GM06990 (cell line): ENCODE results near the gene FANCB.

Experiments used
- DNase-seq: peaks from one replicate; pipeline ENCODE4 v3.0.0-alpha.2; 2011; ENCODE audit not compliant: insufficient read length; ENCODE audit errors: extremely low read depth
- H3K27me3 ChIP-seq: replicated peaks from 2 replicates; pipeline ENCODE4 v1.6.0; 2011; ENCODE audit warnings: low read length; ENCODE audit not compliant: control insufficient read depth, insufficient read depth
- H3K36me3 ChIP-seq: 2 replicates; pipeline ENCODE4 v1.5.1; 2011; ENCODE audit warnings: low read length; ENCODE audit not compliant: control insufficient read depth, insufficient read depth
- H3K4me3 ChIP-seq: replicated peaks from 2 replicates; pipeline ENCODE4 v1.5.1; 2011; ENCODE audit warnings: low read depth, mild to moderate bottlenecking, control low read depth, low read length
- TF ChIP-seq, protein P1 (sequence below): IDR thresholded peaks from 2 replicates; pipeline ENCODE4 v1.5.1; 2011; ENCODE audit warnings: low read length, control low read depth, mild to moderate bottlenecking, inconsistent platforms; ENCODE audit not compliant: insufficient read depth, poor library complexity, severe bottlenecking

Gene FANCB

GRCh38 chrX:14896273-14896672, 23.4 kb upstream of the FANCB start:
- Histone ChIP-seq H3K36me3 (no peaks in the 10 kb centered on the region), H3K27me3 (no peaks in the 10 kb centered on the region), H3K4me3 (no peak overlapping the region)
- TF ChIP-seq, protein P1, sequence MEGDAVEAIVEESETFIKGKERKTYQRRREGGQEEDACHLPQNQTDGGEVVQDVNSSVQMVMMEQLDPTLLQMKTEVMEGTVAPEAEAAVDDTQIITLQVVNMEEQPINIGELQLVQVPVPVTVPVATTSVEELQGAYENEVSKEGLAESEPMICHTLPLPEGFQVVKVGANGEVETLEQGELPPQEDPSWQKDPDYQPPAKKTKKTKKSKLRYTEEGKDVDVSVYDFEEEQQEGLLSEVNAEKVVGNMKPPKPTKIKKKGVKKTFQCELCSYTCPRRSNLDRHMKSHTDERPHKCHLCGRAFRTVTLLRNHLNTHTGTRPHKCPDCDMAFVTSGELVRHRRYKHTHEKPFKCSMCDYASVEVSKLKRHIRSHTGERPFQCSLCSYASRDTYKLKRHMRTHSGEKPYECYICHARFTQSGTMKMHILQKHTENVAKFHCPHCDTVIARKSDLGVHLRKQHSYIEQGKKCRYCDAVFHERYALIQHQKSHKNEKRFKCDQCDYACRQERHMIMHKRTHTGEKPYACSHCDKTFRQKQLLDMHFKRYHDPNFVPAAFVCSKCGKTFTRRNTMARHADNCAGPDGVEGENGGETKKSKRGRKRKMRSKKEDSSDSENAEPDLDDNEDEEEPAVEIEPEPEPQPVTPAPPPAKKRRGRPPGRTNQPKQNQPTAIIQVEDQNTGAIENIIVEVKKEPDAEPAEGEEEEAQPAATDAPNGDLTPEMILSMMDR = no peak
- no peak for DNase-seq

- TF ChIP-seq, protein P1 = no peak
- DNase-seq = no peak
These were observed 13.4 kb upstream of the FANCB start for GRCh38 chrX:14886252-14886651.

DNA sequence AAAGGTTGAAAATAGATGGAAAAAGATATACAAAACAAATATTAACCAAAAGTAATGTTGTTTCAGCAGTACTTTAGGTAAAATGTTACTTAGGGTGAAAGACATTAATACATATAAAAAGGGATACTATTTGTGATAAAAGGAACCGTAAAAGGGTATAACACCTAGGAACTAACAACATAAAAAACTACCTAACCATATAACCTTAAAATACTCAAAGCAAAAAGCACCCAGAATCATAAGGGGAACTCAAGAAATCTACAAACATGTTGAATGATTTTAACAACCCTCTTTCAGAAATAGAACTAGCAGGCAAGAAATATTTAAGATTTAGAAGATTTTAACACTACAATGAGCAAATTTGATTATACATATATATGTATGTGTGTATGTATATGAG, 11.8 kb upstream of the FANCB start:
- no peaks in the 10 kb centered on the region for H3K36me3 ChIP-seq
- TF ChIP-seq, protein P1 = no peak
- DNase-seq = no peak
- H3K4me3 ChIP-seq = no peak overlapping the region
- no peaks in the 10 kb centered on the region for H3K27me3 ChIP-seq

More at GRCh38 chrX:14886252-14886651, 13.4 kb upstream of the FANCB start:
- no peak overlapping the region for H3K4me3 ChIP-seq
- no peaks in the 10 kb centered on the region for H3K27me3 ChIP-seq
- no peaks in the 10 kb centered on the region for H3K36me3 ChIP-seq

- Histone ChIP-seq H3K27me3 (no peaks in the 10 kb centered on the region), H3K36me3 (no peaks in the 10 kb centered on the region), H3K4me3 (no peak overlapping the region)
- TF ChIP-seq, protein P1 = no peak
- DNase-seq = no peak
These were observed 11.0 kb upstream of the FANCB start for GRCh38 chrX:14883826-14884225.

DNA sequence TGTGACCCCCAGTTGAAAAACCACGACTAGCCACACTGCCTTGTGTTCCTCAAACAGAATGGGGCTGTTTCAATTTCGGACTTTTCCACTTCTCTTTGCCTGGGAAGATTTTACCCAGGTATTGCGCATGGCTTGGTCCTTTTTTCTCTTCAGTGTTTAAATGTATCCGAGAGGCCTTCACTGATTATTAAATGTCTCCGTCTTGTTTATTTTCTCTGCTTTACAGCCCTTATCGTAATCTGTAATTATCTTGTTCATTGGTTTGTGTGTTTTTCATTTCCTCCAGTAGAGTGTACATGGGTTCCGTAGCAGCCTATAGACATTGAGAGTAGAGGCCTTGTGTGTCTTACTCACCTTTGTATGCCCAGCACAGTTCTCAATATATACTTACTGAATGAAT, 2.8 kb upstream of the FANCB start:
- no peak overlapping the region for H3K4me3 ChIP-seq
- TF ChIP-seq, protein P1 = no peak
- H3K27me3 ChIP-seq = no peaks in the 10 kb centered on the region
- no peak for DNase-seq
- H3K36me3 ChIP-seq = no peaks in the 10 kb centered on the region

DNA sequence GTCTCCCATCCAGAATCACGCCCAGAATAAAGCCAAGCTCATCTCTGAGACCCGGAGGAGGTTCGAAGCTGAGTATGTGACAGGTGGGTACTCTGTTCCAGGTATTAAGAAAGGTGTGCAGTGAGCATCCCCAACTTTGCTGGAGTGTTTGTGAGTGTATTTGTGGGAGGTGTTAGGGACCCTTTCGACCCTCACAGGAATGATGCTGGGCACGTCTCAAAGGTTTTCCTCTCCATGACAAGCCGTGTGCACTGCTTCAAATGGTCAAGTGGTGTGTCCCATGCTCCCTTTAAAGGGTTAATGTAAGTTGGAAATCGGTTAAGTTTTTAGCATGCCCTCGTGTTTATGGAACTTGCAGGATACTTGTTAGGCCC, 794 bp upstream of the FANCB start:
- DNase-seq = no peak
- TF ChIP-seq, protein P1 = no peak

More for the DNA sequence above, 794 bp upstream of the FANCB start:
- no peaks in the 10 kb centered on the region for H3K27me3 ChIP-seq
- H3K36me3 ChIP-seq = no peaks in the 10 kb centered on the region
- peak overlapping the region; percentile 74 for H3K4me3 ChIP-seq
